Left cardiac atrium (tissue), 4 donors: ENCODE results near the gene MT1E. TPM values are rescaled to one million over a fixed set of nuclear protein-coding genes. Genes with fewer than 3 reads are reported as not detected.

ENCODE experiments used
- ATAC-seq, 2 donors: fragments of 200-7000 bp; cut with Tn5 transposase; one replicate each; pipeline ENCODE4 v1.9.1; 2020; ENCODE audit warnings: mild to moderate bottlenecking in 2 of 2, moderate library complexity in 2 of 2
- DNase-seq: peaks from one replicate; pipeline ENCODE4 v3.0.0-alpha.2; 2020
- intact Hi-C, 2 donors: fragments of 100-400 bp; cut with DNase I; formaldehyde crosslinking; loops; one replicate each; pipeline versions ENCODE4 v1.14.1 to v1.15.1; 2022 to 2023
- total RNA-seq, 2 donors: library from RNA; stranded (reverse); fragmentation: NEBNext Ultra II Directional; extraction: Animal tissue kit (Norgen Biotek cat#: 25700); gene quantifications; one replicate each; pipeline ENCODE4 v1.2.1, GENCODE V29; 2021
- donor health status: DM: no; HTN: yes; CAD: no.
- donor health status: DM: no; HTN: yes; CAD: no; lungs with severe emphysema.
- donor health status: DM: yes; HTN: yes; CAD: no.
- donor health status: Dilated cardiomyopathy.

Gene MT1E
- total RNA-seq, 2 donors from 2014 or later = 84.7 to 114 TPM

GRCh38 chr16:56605475-56605874 lies 20.1 kb upstream of the MT1E start:
- intact Hi-C loops = no loop called here
- ATAC-seq (no peak), DNase-seq (no peak)

- intact Hi-C loops = no loop called here
- ATAC-seq = peak in 1 of 2 donors; percentile 6
- peak; percentile 67 for DNase-seq
These were observed 19.5 kb upstream of the MT1E start for GRCh38 chr16:56606071-56606475.

- peak in 1 of 2 donors; percentile 3 for ATAC-seq
- intact Hi-C loops = no loop called here
- peak; percentile 46 for DNase-seq
These were observed 19.0 kb upstream of the MT1E start for GRCh38 chr16:56606476-56607108.

DNA sequence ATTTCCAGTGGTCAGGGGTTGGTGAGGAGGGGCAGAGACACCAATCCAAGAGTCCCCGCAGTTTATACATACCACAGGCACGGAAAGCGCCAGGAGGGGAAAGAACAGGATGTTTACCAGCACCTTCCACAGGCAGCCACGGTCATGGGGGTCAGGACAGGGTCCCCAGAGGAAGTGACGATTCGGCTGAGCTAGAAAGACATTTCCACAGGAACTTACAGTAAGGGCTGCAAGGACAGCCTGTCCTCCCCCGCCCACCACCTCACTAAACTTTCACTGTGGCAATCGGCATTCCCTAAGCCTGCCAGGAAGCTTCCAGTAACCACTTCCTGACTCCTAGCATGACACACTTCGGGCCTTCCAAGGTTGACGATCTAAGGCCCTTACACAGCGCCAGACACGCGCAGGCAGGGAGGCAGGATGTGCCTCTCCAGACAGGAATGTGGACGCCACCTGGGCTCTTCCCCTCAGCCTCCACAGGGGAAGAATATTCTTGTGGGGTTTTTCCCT lies 18.4 kb upstream of the MT1E start:
- intact Hi-C loops = no loop called here
- peak; percentile 90 for DNase-seq
- ATAC-seq = peak; percentile 17 to 27

DNA sequence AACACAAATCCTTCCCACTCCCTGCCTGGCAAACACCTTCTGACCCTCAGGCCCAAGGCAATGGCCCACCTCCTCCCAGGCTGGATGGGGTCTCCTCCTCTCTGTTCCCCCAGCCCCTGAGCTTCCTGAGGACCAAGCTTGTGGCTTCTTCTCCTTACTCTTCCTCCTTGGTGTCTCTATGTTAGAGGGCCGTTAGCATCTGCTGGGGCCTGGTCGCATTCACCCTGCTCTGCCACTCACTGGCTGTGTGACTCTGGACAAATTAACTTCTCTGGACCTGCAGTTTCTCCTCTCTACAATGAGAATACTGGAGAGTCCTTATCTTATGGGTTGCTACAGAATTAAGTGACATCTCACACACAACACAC lies 17.9 kb upstream of the MT1E start:
- DNase-seq (no peak), ATAC-seq (no peak)
- intact Hi-C loops = no loop called here

- intact Hi-C loops = no loop called here
- ATAC-seq = peak; percentile 83 to 85
- peak; percentile 97 for DNase-seq
These were observed 17.3 kb upstream of the MT1E start, which contains the start of gene MT2A for GRCh38 chr16:56608043-56608875. MT2A (plus strand) TSS chr16:56608584; CDS start chr16:56608656, 72 bp downstream.

GRCh38 chr16:56608876-56609462 lies 16.6 kb upstream of the MT1E start:
- intact Hi-C loops = no loop called here
- no peak for DNase-seq
- ATAC-seq = no peak

GRCh38 chr16:56609463-56609921 lies 16.1 kb upstream of the MT1E start:
- intact Hi-C loops = no loop called here
- DNase-seq (peak; percentile 77), ATAC-seq (peak; percentile 5 to 9)

GRCh38 chr16:56610017-56610608 lies 15.5 kb upstream of the MT1E start:
- intact Hi-C loops = loop anchor here in 1 of 2 donors (2.0 kb wide), 1 partner anchor 73 kb away; the partner anchor contains the start of gene MT1X

GRCh38 chr16:56610609-56611111 lies 14.9 kb upstream of the MT1E start:
- intact Hi-C loops = loop anchor here in 1 of 2 donors (2.0 kb wide), 1 partner anchor 72 kb away; the partner anchor contains the start of gene MT1X
- ATAC-seq (no peak), DNase-seq (no peak)

More at GRCh38 chr16:56610017-56610608, 15.5 kb upstream of the MT1E start:
- ATAC-seq (peak; percentile 3 to 9), DNase-seq (peak; percentile 72)

GRCh38 chr16:56611281-56611833 lies 14.2 kb upstream of the MT1E start:
- DNase-seq (peak; percentile 80), ATAC-seq (peak; percentile 27 to 56)
- intact Hi-C loops = loop anchor here in 1 of 2 donors (2.0 kb wide), 1 partner anchor 71 kb away; the partner anchor contains the start of gene MT1X

DNA sequence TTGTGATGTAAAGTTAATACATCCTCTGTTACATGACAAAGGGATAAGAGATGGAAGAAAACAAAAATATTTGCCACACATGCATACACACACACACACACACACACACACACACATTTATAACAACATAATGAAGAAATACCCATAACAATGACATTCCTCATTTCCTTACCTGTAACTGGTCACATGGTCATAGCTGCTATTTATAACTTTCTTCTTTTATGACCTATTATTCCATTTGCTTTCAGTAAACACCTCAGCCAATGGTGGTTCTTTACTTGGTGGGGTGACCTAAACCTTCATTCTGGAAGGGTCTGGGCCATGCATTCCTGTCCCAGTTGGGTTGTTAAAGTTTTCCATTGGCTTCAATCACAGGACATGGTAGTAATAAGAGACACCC lies 11.9 kb upstream of the MT1E start:
- DNase-seq (no peak), ATAC-seq (no peak)
- intact Hi-C loops = no loop called here

DNA sequence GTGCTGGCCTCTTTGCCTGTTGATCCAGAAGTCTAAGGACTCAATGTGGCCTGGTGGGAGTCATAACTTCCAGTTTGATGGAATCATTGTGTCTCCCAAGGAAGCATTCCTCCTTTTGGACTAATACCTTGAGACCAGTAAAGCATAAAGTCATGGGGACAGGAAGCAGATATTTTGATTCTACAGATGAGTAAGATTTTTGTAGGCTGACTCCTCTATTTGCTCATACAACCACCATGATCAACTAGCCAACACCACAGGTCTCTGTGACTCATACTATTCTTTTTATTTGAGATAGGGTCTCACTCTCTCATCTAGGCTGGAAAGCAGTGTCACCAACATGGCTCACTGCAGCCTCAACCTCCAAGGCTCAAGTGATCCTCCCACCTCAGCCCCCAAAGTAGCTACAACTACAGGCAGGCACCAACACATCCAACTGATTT lies 11.0 kb upstream of the MT1E start:
- ATAC-seq (no peak), DNase-seq (no peak)
- intact Hi-C loops = no loop called here

GRCh38 chr16:56615353-56615752 lies 10.2 kb upstream of the MT1E start:
- DNase-seq = no peak
- ATAC-seq = no peak
- intact Hi-C loops = no loop called here

GRCh38 chr16:56616608-56617211 lies 8.9 kb upstream of the MT1E start:
- ATAC-seq = peak; percentile 11 to 16
- intact Hi-C loops = no loop called here
- DNase-seq = no peak

GRCh38 chr16:56617212-56618085 lies 8.1 kb upstream of the MT1E start:
- ATAC-seq (peak; percentile 96 to 98), DNase-seq (peak; percentile 88)
- intact Hi-C loops = no loop called here

GRCh38 chr16:56618138-56618537 lies 7.4 kb upstream of the MT1E start:
- intact Hi-C loops = no loop called here
- no peak for DNase-seq
- ATAC-seq = no peak
